HG02938 (cell line): ENCODE measurements around the gene UBE2V1.
A peak's percentile ranks its signal among the peaks of the same experiment; 100 is the strongest.
"Not testable (repeated sequence)": the region's sequence is repeated elsewhere in the genome, so short reads cannot be mapped to it uniquely, and the experiment has no call there.

Experiments used
- ATAC-seq: cut with Tn5 transposase; IDR thresholded peaks from one replicate; pipeline ENCODE4 v1.9.1; 2021; ENCODE audit warnings: mild to moderate bottlenecking, moderate library complexity; ENCODE audit not compliant: unreplicated experiment

Gene UBE2V1

GRCh38 chr20:50115591-50116367, 2.8 kb upstream of the UBE2V1 start:
- ATAC-seq, result peak; percentile 67

- no peak for ATAC-seq
Measured at GRCh38 chr20:50115041-50115512, 2.1 kb upstream of the UBE2V1 start.

- no peak for ATAC-seq
Measured at GRCh38 chr20:50113420-50114224, 672 bp upstream of the UBE2V1 start.

GRCh38 chr20:50111829-50112495, 988 bp downstream of the UBE2V1 start:
- no peak for ATAC-seq

GRCh38 chr20:50111120-50111828, 1.7 kb downstream of the UBE2V1 start:
- no peak for ATAC-seq

GRCh38 chr20:50110141-50111047, 2.6 kb downstream of the UBE2V1 start:
- peak; percentile 51 for ATAC-seq

- ATAC-seq, result no peak
Measured at GRCh38 chr20:50108556-50109235, 4.3 kb downstream of the UBE2V1 start.

GRCh38 chr20:50107796-50108331, 5.1 kb downstream of the UBE2V1 start:
- ATAC-seq, result no peak

GRCh38 chr20:50107086-50107660, 5.8 kb downstream of the UBE2V1 start:
- ATAC-seq, result no peak

- ATAC-seq, result not testable (repeated sequence)
Measured at GRCh38 chr20:50106669-50107068, 6.3 kb downstream of the UBE2V1 start.

- ATAC-seq, result not testable (repeated sequence)
Measured at GRCh38 chr20:50103464-50104107, 9.4 kb downstream of the UBE2V1 start.

- ATAC-seq, result not testable (repeated sequence)
Measured at GRCh38 chr20:50102551-50102950, 10.4 kb downstream of the UBE2V1 start.

- ATAC-seq, result no peak
Measured at GRCh38 chr20:50101887-50102286, 11.1 kb downstream of the UBE2V1 start.

GRCh38 chr20:50101281-50101680, 11.7 kb downstream of the UBE2V1 start:
- no peak for ATAC-seq

- ATAC-seq, result no peak
Measured at GRCh38 chr20:50100552-50100951, 12.4 kb downstream of the UBE2V1 start.

GRCh38 chr20:50099565-50099991, 13.4 kb downstream of the UBE2V1 start:
- ATAC-seq, result no peak

- no peak for ATAC-seq
Measured at GRCh38 chr20:50099113-50099512, 13.8 kb downstream of the UBE2V1 start.

GRCh38 chr20:50098259-50098658, 14.7 kb downstream of the UBE2V1 start:
- no peak for ATAC-seq
